Measurements from ENCODE around the gene MUC5AC.
"Not testable (repeated sequence)": the region's sequence is repeated elsewhere in the genome, so short reads cannot be mapped to it uniquely, and the experiment has no call there.

The MUC5AC gene

GRCh38 chr11:1209371-1210057 is 51.8 kb downstream of the MUC5AC start:
- no peak for DNase-seq (ENCODE audit: low read depth)
- no peak for TF ChIP-seq CTCF (IDR thresholded peaks at IDR 0.05; ENCODE audit: insufficient read depth, low read depth, low read length, missing control alignments)
- H3K4me3 ChIP-seq (ENCODE audit: low read depth, low read length): no peak overlapping the region

GRCh38 chr11:1211838-1212237 is 54.1 kb downstream of the MUC5AC start:
- TF ChIP-seq CTCF (IDR thresholded peaks at IDR 0.05; ENCODE audit: insufficient read depth, low read depth, low read length, missing control alignments): no peak
- no peak for DNase-seq (ENCODE audit: low read depth)

GRCh38 chr11:1215826-1216225 is 58.1 kb downstream of the MUC5AC start:
- not testable (repeated sequence) for DNase-seq (ENCODE audit: low read depth); H3K4me3 ChIP-seq (ENCODE audit: low read depth, low read length)

More at GRCh38 chr11:1211838-1212237, 54.1 kb downstream of the MUC5AC start:
- H3K4me3 ChIP-seq (ENCODE audit: low read depth, low read length): no peak overlapping the region

GRCh38 chr11:1217151-1217550 is 59.4 kb downstream of the MUC5AC start:
- DNase-seq (ENCODE audit: low read depth): no peak
- no peak for TF ChIP-seq CTCF (IDR thresholded peaks at IDR 0.05; ENCODE audit: insufficient read depth, low read depth, low read length, missing control alignments)
- no peak overlapping the region for H3K4me3 ChIP-seq (ENCODE audit: low read depth, low read length)

- no peak overlapping the region for H3K4me3 ChIP-seq (ENCODE audit: low read depth, low read length)
- TF ChIP-seq CTCF (IDR thresholded peaks at IDR 0.05; ENCODE audit: insufficient read depth, low read depth, low read length, missing control alignments): no peak
- no peak for DNase-seq (ENCODE audit: low read depth)
Observed at GRCh38 chr11:1218256-1218787, 60.6 kb downstream of the MUC5AC start.

GRCh38 chr11:1218788-1219445 is 61.2 kb downstream of the MUC5AC start:
- no peak for DNase-seq (ENCODE audit: low read depth)
- no peak for TF ChIP-seq CTCF (IDR thresholded peaks at IDR 0.05; ENCODE audit: insufficient read depth, low read depth, low read length, missing control alignments)
- H3K4me3 ChIP-seq (ENCODE audit: low read depth, low read length): no peak overlapping the region

GRCh38 chr11:1219446-1219833 is 61.7 kb downstream of the MUC5AC start:
- no peak for DNase-seq (ENCODE audit: low read depth)
- TF ChIP-seq CTCF (IDR thresholded peaks at IDR 0.05; ENCODE audit: insufficient read depth, low read depth, low read length, missing control alignments): no peak
- H3K4me3 ChIP-seq (ENCODE audit: low read depth, low read length): no peak overlapping the region

Measured in GM12865 (cell line).